ENCODE measurements around the gene DHX35. TPM values are rescaled to one million over a fixed set of nuclear protein-coding genes. Genes with fewer than 3 reads are reported as not detected.
"Not testable (repeated sequence)": the region's sequence is repeated elsewhere in the genome, so short reads cannot be mapped to it uniquely, and the experiment has no call there.

DHX35 gene
- polyA plus RNA-seq, 3 donors = 15.5 to 19.9 (median 18.6) TPM

- DNase-seq = no peak
Observed at GRCh38 chr20:38973645-38974044, 11.5 kb downstream of the DHX35 start.

- DNase-seq = no peak
Observed at GRCh38 chr20:38975539-38976120, 13.5 kb downstream of the DHX35 start.

DNA sequence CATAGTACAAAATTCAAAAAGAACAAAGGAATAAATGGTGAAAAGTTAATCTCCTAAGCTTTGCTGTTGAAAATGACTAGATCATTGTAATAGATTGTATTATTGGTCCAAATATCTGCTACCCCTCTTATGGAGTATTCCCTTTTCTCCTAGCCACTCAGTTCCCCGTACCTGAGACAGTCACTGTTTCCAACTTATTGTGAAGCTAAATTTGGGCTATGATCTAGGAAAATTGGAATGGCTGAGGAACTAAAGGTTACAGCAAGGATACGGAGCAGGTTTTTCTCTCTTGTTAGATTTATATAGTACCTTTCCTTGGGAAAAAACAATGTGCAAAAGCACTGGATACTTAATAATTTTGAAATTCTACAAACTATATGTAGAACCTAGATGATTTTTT lies 17.3 kb downstream of the DHX35 start:
- no peak for DNase-seq

DNA sequence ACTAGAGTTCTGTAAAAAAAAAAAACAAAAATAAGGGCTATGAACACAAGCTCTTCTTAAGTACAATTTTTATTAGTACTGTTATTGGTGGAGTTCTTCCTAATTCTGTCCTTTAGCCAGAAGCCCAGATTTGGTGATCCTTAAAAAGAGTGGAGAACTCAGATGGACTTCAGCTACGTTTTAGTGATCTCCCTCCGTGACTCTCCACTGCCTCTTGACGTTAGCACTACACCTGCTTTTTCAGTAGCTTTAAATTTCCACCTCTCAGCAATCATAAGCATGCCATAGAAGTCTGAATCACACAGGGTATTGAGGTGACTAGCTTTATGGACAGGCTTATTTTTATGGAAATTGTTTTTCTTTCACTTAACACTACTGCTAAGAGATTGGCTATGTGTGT lies 17.7 kb downstream of the DHX35 start:
- no peak for DNase-seq

DNA sequence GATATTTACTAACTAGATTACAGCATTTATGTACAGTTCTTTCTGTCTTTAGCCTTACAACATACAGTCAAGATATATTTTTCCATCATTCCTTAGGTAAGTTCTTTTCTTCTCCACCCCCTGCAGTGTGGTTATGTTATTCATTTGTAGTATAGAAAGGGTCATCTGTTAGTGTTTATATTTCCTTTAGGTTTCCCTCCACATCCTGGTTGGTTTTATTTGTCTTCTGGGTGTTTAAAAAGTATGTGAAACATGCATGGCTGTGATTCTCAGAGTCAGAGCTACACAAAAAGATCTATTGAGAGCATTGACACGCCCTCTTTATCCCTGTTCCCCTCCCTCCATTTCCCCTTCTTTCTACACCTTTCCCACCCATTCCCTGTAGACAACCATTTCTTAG lies 20.1 kb downstream of the DHX35 start:
- DNase-seq = no peak

- DNase-seq = no peak
Observed at GRCh38 chr20:38985060-38985459, 22.9 kb downstream of the DHX35 start.

- DNase-seq = no peak
Observed at GRCh38 chr20:38985603-38986170, 23.5 kb downstream of the DHX35 start.

- DNase-seq = no peak
Observed at GRCh38 chr20:38986663-38987062, 24.5 kb downstream of the DHX35 start.

DNA sequence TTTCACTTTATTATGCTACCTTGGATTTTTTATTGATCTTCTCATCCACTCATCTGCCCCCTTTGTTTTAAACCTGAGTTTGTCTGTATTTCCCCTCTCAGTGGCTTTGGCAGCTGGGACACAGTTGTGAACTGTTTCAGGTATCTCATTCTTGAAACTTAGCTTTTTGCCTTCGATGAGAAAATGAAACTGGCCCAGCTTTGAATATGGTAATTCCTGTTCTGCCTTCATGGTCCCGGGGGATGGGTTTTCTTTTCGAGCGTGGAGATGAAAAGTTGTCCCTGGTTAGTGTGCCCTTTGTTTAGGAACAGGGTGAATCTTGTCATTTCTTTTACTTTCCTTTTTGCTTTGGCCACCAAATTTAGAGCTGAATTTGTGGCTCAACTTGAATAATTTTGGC lies 25.6 kb downstream of the DHX35 start:
- no peak for DNase-seq

- no peak for DNase-seq
Observed at GRCh38 chr20:38990728-38991127, 28.6 kb downstream of the DHX35 start.

DNA sequence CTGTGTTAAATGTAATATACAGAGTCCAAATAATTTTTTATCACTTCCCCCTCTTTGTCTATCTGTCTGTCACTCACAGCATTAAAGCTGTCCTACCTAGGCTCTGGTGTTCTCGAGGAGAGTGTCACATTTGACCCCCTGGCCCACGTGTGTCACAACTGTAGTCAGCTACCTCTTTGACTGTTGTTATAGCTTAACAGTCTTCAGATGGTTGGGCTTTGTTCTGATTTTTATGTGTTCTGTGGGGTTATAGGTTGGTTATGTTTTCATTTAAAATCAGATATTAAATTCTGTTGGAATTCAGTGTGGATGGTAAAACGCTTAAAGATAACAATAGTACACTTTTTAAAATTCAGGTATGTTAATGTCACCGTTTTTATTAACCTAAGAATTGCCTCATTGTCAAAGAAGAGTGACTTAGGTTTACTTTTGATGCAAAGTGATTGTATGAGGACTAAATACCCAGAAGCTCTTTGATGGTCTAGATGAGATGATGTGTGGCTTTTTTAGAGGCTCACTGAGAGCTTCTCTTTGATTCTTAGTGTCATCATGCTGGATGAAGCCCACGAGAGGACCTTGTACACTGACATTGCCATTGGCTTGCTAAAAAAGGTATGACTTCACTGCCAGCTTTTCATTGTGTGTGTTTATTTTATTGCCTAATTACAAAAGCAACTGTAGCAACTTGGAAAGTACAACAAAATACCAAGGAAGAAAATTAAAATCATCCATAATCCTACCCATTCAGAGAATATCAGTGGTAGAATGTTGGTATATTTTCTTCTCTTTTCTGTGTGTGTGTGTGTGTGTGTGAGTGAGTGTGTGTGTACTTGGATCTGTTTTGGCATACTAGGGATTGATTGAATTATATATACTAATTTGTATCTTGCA lies 29.9 kb downstream of the DHX35 start:
- no peak for DNase-seq

- no peak for DNase-seq
Observed at GRCh38 chr20:38995536-38996044, 33.4 kb downstream of the DHX35 start.

- not testable (repeated sequence) for DNase-seq
Observed at GRCh38 chr20:38996866-38997265, 34.7 kb downstream of the DHX35 start.

- DNase-seq = no peak
Observed at GRCh38 chr20:38997622-38998021, 35.5 kb downstream of the DHX35 start.

- no peak for DNase-seq
Observed at GRCh38 chr20:38999217-38999616, 37.1 kb downstream of the DHX35 start.

GRCh38 chr20:38999965-39000910 lies 38.1 kb downstream of the DHX35 start:
- DNase-seq = no peak

DNA sequence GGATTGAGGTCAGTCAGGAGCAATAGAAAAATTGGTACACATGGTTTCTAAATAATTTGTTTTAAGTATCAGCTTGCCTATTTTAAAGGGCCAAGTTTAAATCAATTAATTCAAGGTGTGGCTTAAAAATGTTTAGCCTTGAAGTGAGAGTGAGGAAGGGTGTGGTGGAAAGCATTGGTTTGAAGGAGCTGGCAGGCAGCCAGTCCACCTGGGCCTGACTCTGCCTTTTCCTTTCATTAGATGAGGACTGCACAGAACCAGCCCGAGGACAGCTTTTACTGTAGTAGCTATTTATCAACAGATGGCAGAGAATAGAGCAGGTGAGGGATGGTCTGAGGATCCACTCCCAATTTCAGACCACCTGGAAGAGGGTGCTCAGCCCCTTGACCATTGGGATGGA lies 42.4 kb downstream of the DHX35 start:
- DNase-seq = no peak

GRCh38 chr20:39009348-39009747 lies 47.2 kb downstream of the DHX35 start:
- no peak for DNase-seq

- no peak for DNase-seq
Observed at GRCh38 chr20:39010496-39010895, 48.4 kb downstream of the DHX35 start.

DNA sequence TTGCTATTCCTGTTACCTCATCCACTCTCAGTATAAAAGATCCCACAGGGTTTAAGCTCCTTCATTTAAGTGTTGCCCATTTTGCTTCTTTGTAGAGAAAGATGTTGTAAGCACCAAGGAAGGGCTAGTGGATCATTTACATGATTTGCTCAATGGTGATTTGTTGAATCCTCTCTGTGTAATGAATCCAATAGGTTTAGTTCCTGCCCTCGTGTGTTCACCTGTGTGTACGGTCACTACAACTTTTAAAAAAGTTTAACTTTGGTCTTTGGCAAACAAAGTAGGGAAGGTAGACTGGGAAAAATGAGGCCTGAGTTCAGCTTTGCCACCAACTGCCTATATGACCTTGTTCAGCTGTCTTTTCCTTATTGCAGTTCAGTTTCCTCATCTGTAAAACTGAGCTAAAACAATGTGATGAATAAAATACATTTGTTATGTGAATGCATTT lies 51.5 kb downstream of the DHX35 start:
- no peak for DNase-seq

- DNase-seq = no peak
Observed at GRCh38 chr20:39016041-39016440, 53.9 kb downstream of the DHX35 start.

GRCh38 chr20:39016506-39016905 lies 54.4 kb downstream of the DHX35 start:
- DNase-seq = no peak

Data from renal pelvis (tissue), 4 donors.